ENCODE measurements around the gene DCLRE1B.
"Not testable (repeated sequence)": the region's sequence is repeated elsewhere in the genome, so short reads cannot be mapped to it uniquely, and the experiment has no call there.

DCLRE1B gene

GRCh38 chr1:113928941-113929749, 24.0 kb downstream of the DCLRE1B start, which contains the start of gene HIPK1:
Gene HIPK1 (plus strand): TSS chr1:113929324.
- peak; percentile 88 for DNase-seq

DNA sequence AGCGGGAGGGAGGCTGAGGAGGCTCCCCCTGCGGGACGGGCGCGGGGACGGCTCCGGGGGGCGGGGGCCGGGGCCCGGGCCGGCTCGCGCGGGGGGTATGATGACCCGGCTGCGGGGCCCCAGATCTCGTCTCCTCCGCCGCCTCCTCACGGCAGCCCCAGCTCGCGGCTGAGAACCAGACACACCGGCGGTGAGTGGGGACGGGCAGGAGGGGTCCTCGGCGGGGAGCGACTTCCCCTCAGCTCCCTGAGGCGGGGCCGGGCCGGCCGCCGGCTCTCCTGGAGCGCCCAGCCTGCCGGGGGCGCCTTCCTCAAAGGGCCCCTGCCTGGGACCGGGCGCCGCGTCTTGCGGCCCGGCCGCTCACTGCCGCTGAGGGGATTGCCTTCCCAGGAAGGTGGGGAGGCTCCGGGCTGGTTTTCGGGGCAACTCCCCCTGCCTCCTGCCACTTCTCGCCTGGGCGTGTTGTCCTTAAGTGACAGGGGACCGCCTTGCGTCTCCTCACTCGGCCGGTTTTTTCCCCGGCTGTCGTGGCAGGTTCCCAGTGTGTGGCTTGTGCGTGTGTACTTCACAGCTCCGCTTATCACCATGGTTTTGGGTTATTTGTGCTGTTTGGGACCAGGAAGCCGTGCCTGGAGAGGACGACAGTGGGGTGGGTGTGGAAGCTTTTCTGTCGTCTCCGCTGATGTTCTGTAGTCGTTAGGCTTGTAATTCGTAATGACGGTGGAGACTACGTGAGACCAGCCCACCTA, 24.8 kb downstream of the DCLRE1B start:
- DNase-seq: peak in 1 of 2 experiments; percentile 43

DNA sequence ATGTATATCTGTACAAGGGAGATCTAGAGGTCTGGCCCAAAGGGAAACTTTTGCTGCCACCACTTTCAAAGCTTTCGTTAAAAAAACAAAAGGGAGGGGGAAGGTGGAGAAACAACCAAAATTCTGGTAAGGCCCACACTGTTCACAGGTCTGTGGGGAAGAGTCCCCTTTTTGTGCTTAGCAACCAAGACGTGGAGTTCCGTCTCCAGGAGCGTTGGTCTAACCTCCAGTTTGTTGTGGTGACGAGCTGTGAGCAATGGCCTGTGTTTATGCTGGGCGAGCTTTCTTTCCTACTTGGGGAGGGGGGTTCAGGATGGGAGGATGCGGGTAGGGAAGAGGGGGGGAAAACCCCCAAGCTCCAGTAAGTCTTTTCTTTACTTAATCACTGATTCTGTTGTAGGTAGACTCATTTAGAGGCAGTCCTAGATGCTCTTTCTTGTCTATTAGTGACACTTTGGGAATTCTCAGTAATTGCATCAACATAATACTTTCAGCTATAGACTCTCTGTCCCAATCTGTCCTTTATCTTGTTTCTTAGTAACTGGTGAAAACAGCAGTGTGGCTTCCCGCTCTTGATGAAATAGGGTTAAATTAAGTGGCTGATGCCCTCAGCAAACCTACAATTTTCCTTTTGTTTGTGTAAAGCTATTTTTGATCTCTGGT, 25.5 kb downstream of the DCLRE1B start:
- DNase-seq: peak; percentile 79 to 83

GRCh38 chr1:113931451-113931851, 26.3 kb downstream of the DCLRE1B start:
- peak; percentile 75 to 79 for DNase-seq

DNA sequence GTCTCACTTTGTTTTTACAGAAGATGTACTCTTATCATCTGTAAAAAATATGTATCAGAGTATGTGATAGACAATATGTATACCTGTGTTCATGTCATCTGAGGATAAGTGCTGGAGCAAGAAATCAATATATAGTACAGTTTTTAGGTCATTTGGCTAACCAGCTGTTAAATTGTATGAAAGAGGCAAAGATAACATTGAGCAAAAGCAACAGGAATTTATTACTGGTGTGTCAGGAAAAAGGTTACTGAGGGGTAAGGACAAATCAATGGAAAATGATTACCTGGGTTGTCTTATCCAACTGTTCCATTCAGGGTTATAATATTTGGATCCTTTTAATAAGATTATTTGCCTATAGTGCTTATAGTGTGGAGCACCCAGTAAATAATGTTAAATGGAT, 28.9 kb downstream of the DCLRE1B start:
- no peak for DNase-seq

GRCh38 chr1:113934511-113935055, 29.5 kb downstream of the DCLRE1B start:
- no peak for DNase-seq

GRCh38 chr1:113935176-113935575, 30.1 kb downstream of the DCLRE1B start:
- DNase-seq: no peak

DNA sequence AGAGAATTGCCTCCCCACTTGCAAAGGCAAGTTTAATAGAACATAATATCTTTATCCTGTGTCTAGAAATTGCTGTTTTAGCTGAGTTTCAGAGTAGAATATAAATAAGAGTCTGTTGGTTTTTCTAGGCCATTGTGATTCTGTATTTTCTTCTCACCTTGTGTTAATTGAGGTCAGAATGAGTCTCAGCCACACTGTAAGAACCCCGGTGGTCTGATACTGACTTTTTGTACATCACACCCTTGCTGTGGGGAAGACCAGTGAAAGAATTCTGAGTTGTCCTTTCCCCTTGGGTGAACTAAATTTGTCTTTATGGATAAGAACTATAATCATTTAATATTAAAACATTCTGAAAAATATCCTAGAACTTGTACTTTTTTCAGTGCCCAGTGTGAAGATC, 30.8 kb downstream of the DCLRE1B start:
- no peak for DNase-seq

GRCh38 chr1:113937146-113937545, 32.0 kb downstream of the DCLRE1B start:
- DNase-seq: no peak

GRCh38 chr1:113938192-113938591, 33.1 kb downstream of the DCLRE1B start:
- DNase-seq: no peak

DNA sequence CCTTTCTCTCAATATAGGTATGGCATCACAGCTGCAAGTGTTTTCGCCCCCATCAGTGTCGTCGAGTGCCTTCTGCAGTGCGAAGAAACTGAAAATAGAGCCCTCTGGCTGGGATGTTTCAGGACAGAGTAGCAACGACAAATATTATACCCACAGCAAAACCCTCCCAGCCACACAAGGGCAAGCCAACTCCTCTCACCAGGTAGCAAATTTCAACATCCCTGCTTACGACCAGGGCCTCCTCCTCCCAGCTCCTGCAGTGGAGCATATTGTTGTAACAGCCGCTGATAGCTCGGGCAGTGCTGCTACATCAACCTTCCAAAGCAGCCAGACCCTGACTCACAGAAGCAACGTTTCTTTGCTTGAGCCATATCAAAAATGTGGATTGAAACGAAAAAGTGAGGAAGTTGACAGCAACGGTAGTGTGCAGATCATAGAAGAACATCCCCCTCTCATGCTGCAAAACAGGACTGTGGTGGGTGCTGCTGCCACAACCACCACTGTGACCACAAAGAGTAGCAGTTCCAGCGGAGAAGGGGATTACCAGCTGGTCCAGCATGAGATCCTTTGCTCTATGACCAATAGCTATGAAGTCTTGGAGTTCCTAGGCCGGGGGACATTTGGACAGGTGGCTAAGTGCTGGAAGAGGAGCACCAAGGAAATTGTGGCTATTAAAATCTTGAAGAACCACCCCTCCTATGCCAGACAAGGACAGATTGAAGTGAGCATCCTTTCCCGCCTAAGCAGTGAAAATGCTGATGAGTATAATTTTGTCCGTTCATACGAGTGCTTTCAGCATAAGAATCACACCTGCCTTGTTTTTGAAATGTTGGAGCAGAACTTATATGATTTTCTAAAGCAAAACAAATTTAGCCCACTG, 35.5 kb downstream of the DCLRE1B start:
- DNase-seq: peak; percentile 48 to 49

DNA sequence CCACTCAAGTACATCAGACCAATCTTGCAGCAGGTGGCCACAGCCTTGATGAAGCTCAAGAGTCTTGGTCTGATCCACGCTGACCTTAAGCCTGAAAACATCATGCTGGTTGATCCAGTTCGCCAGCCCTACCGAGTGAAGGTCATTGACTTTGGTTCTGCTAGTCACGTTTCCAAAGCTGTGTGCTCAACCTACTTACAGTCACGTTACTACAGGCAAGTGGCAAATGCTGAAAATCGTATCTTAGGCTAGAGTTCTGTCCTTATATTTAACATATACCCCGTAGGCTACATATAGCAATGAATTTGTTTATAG, 36.1 kb downstream of the DCLRE1B start:
- DNase-seq: no peak

GRCh38 chr1:113942527-113942926, 37.4 kb downstream of the DCLRE1B start:
- no peak for DNase-seq

GRCh38 chr1:113943028-113943811, 38.1 kb downstream of the DCLRE1B start:
- DNase-seq: peak; percentile 28 to 47

DNA sequence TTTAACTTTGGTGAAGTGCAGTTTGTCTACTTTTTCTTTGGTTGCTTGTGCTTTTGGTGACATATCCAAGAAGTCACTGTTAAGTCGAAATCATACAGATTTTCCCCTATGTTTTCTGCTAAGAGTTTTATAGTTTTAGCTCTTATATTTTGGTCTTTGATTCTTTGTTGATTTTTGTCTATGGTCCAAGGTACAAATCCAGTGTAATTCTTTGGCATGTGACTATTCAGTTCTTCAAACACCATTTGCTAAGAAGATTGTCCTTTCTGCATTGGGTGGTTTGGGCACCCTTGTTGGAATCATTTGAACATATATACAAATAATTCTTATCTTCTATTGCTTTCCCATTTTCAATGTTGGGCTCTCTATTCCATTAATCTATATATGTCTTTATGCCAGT, 40.2 kb downstream of the DCLRE1B start:
- no peak for DNase-seq

GRCh38 chr1:113946112-113946511, 41.0 kb downstream of the DCLRE1B start:
- DNase-seq: no peak

GRCh38 chr1:113946678-113947387, 41.7 kb downstream of the DCLRE1B start:
- no peak for DNase-seq

DNA sequence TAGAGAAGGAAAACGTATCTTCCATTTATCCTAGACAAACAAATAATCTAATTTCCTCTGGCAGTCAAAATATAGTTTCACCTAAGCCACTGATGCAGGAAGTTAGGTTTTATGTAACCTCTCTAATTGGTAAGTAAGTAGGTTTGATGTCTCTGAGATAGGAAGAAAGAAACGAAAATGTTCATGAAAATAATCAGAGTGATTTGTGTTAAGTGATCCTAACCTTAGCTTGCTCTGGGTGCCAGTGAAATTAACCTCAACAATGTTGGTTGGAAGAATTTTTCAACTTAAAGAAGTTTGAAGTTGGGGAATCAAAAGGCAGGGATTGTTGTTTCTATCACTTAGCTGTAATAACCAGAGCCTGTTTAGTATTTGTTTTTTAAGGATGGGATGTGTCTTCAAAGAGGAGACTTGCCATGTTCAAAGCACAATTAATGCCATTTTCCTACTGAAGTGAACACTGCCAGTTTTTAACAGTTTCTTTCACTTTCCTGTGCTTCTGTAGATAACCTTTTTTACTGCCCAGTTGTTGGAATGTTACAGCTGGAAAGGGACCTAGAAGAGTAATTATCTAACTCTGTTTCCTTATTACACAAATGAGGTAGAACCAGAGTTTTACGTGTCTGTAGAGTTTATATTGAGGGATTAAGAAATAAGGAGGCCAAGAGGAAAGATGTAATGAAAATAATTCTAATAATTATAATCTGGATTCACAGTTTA, 42.4 kb downstream of the DCLRE1B start:
- DNase-seq: no peak

- DNase-seq: not testable (repeated sequence)
These were observed 43.0 kb downstream of the DCLRE1B start for GRCh38 chr1:113948151-113948550.

DNA sequence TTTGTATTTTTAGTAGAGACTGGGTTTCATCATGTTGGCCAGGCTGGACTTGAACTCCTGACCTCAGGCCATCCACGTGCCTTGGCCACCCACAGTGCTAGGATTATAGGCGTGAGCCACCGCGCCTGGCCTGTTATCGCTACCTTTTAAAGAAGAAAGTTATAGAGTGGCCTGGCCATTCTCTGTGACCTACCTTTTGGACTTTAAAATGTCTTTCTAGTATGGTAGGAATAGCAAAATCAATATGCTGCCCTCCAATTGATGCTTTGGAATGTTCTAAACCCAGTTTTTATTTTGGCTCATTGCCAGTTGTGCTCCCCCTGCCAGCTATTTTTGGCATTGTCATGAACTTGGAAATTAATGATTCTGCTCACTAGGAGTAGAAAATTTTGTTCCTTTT, 43.9 kb downstream of the DCLRE1B start:
- no peak for DNase-seq

All from Kasumi-1 (cell line).